GM12873 (cell line): ENCODE results near the gene GNG10.

ENCODE experiments used
- CTCF ChIP-seq: IDR thresholded peaks from 2 replicates; pipeline ENCODE4 v1.5.1; 2012; ENCODE audit warnings: low read depth, mild to moderate bottlenecking, moderate library complexity, low read length, control low read depth; ENCODE audit not compliant: insufficient read depth; ENCODE audit errors: missing control alignments

The GNG10 gene

DNA sequence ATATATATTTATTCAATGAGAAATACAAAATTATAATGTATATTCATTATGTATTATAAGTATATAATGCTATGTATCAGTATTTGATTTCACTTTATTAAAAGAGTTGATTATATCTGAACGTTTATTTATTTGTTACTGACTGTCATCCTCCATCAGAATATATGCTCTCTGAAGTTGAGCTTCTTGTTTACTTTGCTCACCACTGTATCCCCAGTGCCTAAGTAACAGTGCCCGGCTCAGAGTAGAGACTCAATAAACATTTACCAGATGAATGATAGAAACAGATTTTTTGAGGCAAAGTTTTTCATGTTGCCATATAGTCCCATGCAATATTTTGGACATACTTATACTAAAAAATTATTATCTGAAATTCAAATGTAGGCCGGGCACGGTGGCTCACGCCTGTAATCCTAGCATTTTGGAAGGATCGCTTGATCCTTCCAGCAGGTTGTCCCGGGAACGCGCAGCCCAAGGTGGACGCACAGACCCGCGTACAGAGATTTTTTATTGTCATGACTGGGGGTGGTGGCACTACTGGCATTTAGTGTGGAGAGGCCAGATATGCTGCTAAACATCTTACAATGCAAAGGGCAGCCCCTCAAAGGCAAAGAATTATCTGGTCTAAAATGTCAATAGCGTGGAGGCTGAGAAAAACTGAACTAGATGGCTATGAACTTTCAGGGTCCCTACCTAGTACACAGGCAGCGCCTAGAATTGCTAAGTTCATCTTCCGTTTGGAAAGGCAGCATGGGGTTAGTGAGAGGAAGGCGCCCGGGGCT is 31.0 kb upstream of the GNG10 start:
- TF ChIP-seq CTCF = no peak

DNA sequence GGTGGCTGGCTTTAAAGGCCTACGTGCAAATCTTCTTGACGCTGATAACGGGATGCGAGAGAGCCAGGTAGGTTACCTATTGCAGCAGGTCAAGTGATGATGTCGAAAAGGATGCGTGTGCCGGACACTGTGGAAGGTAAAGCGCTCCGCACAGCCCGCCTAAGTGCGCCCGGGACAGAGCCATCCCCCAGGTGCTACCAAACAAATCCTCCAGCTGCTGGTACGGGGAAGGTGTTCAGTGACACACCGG is 30.5 kb upstream of the GNG10 start:
- TF ChIP-seq CTCF = no peak

DNA sequence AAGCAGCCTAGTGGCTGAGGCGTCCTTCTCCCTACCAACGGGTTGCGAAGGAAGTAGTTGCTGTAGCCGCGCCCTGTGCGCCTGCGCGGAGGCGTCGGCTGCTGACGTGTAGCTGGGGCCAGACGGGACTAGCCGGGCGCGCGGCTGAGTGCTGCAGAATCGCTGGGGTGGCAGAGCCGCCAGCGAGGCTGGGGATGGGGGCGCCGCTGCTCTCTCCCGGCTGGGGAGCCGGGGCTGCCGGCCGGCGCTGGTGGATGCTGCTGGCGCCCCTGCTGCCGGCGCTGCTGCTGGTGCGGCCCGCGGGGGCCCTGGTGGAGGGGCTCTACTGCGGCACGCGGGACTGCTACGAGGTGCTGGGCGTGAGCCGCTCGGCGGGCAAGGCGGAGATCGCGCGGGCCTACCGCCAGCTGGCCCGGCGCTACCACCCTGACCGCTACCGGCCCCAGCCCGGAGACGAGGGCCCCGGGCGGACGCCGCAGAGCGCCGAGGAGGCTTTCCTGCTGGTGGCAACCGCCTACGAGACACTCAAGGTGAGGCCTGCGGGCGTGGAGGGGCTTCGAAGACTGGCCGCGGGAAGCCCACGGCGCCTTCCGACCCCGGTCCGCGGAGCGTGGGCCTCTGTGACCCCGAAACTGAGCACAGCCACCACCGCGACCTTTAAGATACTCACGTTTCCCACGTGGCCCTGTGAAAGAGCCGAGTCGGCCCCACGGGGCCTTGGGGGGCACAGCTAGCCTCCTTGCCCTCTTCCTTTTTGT is 30.0 kb upstream of the GNG10 start, which contains the start of gene DNAJC25:
Gene DNAJC25 (plus strand): TSS at position 121 of the 758 bp plus-strand sequence. CDS start 74 bp downstream, at position 195.
- no peak for TF ChIP-seq CTCF

DNA sequence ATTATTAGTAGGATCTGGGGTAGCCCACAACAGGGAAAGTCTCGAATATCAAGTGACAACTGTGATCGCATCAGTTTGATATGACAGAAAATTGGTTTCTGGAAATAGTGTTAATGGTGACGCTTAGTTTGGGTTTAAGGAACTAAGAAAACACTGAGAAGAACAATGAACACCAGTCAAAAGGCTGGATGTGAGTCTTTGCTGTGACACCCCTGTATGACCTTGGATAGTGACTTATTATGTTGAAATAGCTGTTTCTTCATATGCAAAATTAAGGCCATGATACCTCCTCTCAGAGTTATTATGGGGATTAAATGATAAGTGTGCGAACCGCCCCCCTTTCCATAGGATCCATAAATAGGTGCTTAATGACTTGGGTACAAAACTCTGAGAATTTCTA is 29.3 kb upstream of the GNG10 start:
- TF ChIP-seq CTCF = no peak

- no peak for TF ChIP-seq CTCF
Observed at GRCh38 chr9:111632695-111633388, 28.6 kb upstream of the GNG10 start.

GRCh38 chr9:111633389-111633736 is 28.0 kb upstream of the GNG10 start:
- TF ChIP-seq CTCF = no peak

DNA sequence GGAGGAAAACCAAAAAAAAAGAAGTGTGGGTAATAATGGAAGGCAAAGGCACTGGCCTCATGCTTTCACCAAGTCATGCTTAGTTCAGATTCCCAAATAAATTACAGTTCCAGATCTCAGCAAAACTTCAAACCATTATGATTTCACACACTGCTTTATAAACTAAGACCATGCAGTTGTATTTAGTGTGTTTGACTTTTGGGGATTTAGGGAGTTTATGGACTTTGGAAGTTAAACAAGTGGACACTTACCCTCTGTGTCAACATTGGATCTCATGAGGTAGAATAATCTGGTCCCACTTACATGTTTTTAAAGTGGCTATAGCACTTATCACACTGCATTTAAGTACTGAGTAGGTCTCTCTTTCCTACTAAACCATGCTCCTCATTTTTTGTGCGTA is 26.5 kb upstream of the GNG10 start:
- TF ChIP-seq CTCF = no peak
